ENCODE measurements around the gene JCAD.

- no peak for TF ChIP-seq CTCF (IDR thresholded peaks at IDR 0.05)
- TF ChIP-seq POLR2A (IDR thresholded peaks at IDR 0.05): no peak
Observed at GRCh38 chr10:30017966-30018365, 41.4 kb downstream of the JCAD start.

All from adrenal gland (tissue), 5 donors.